ENCODE data around the gene TRIM69.
A peak's percentile ranks its signal among the peaks of the same experiment; 100 is the strongest.
"Not testable (repeated sequence)": the region's sequence is repeated elsewhere in the genome, so short reads cannot be mapped to it uniquely, and the experiment has no call there.

The TRIM69 gene

GRCh38 chr15:44736181-44736765 lies at the start of gene TRIM69:
TRIM69 (plus strand) TSS chr15:44736528; CDS start chr15:44736705, 177 bp downstream.
- DNase-seq (ENCODE audit: low read depth), result no peak

- not testable (repeated sequence) for DNase-seq (ENCODE audit: low read depth)
These were observed 47.0 kb upstream of the TRIM69 start for GRCh38 chr15:44689318-44689717.

GRCh38 chr15:44690245-44690644 lies 46.1 kb upstream of the TRIM69 start:
- not testable (repeated sequence) for DNase-seq (ENCODE audit: low read depth)

GRCh38 chr15:44692659-44693058 lies 43.7 kb upstream of the TRIM69 start:
- no peak for DNase-seq (ENCODE audit: low read depth)

- no peak for DNase-seq (ENCODE audit: low read depth)
These were observed 41.9 kb upstream of the TRIM69 start for GRCh38 chr15:44694416-44694815.

- DNase-seq (ENCODE audit: low read depth), result no peak
These were observed 41.0 kb upstream of the TRIM69 start for GRCh38 chr15:44695294-44695693.

GRCh38 chr15:44697014-44697413 lies 39.3 kb upstream of the TRIM69 start:
- no peak for DNase-seq (ENCODE audit: low read depth)

- no peak for DNase-seq (ENCODE audit: low read depth)
These were observed 37.7 kb upstream of the TRIM69 start for GRCh38 chr15:44698641-44699040.

GRCh38 chr15:44700676-44701075 lies 35.7 kb upstream of the TRIM69 start:
- not testable (repeated sequence) for DNase-seq (ENCODE audit: low read depth)

GRCh38 chr15:44705986-44706385 lies 30.3 kb upstream of the TRIM69 start:
- no peak for DNase-seq (ENCODE audit: low read depth)

GRCh38 chr15:44706401-44706800 lies 29.9 kb upstream of the TRIM69 start:
- no peak for DNase-seq (ENCODE audit: low read depth)

GRCh38 chr15:44706946-44707636 lies 29.2 kb upstream of the TRIM69 start:
- no peak for DNase-seq (ENCODE audit: low read depth)

- no peak for DNase-seq (ENCODE audit: low read depth)
These were observed 25.9 kb upstream of the TRIM69 start for GRCh38 chr15:44710236-44711095.

- peak; percentile 92 for DNase-seq (ENCODE audit: low read depth)
These were observed 25.1 kb upstream of the TRIM69 start, which contains the start of the genes B2M and PATL2 for GRCh38 chr15:44711096-44711742. B2M (plus strand) TSS chr15:44711517; CDS start chr15:44711547, 30 bp downstream. PATL2 (minus strand) TSS chr15:44711323; CDS start chr15:44676490, 34,833 bp downstream.

- peak; percentile 50 for DNase-seq (ENCODE audit: low read depth)
These were observed 24.5 kb upstream of the TRIM69 start for GRCh38 chr15:44711743-44712345.

GRCh38 chr15:44712346-44713005 lies 23.9 kb upstream of the TRIM69 start:
- peak; percentile 41 for DNase-seq (ENCODE audit: low read depth)

- DNase-seq (ENCODE audit: low read depth), result no peak
These were observed 23.0 kb upstream of the TRIM69 start for GRCh38 chr15:44713006-44713966.

GRCh38 chr15:44715142-44715796 lies 21.1 kb upstream of the TRIM69 start:
- no peak for DNase-seq (ENCODE audit: low read depth)

- DNase-seq (ENCODE audit: low read depth), result no peak
These were observed 20.5 kb upstream of the TRIM69 start for GRCh38 chr15:44715797-44716334.
